ENCODE data around the gene HERC5. TPM values are rescaled to one million over a fixed set of nuclear protein-coding genes. Genes with fewer than 3 reads are reported as not detected.

HERC5 gene
- total RNA-seq, 1 experiment from 2014 or later, result 7.2 TPM

GRCh38 chr4:88549815-88550214, 92.9 kb downstream of the HERC5 start:
- intact Hi-C loops (cut with micrococcal nuclease), result no loop called here
- no peak for TF ChIP-seq SRF (IDR thresholded peaks at IDR 0.05; ENCODE audit: low read depth)
- no peak for TF ChIP-seq ATF3 (IDR thresholded peaks at IDR 0.05)
- no peak for TF ChIP-seq SIN3A (IDR thresholded peaks at IDR 0.05; ENCODE audit: low read depth)
- TF ChIP-seq YY1 (IDR thresholded peaks at IDR 0.05; ENCODE audit: extremely low read depth, insufficient replicate concordance, low read depth, low read length), result no peak
- TF ChIP-seq ZNF274 (IDR thresholded peaks at IDR 0.05; ENCODE audit: low read depth, low read length), result no peak
- no peak for TF ChIP-seq EZH2phosphoT487 (IDR thresholded peaks at IDR 0.05; ENCODE audit: borderline replicate concordance)
- no peak for TF ChIP-seq ZBTB33 (IDR thresholded peaks at IDR 0.05; ENCODE audit: extremely low read depth, insufficient replicate concordance, low read length)
- Histone ChIP-seq H3K27ac (ENCODE audit: low read depth, low read length) (no peak overlapping the region), H3K9me3 (ENCODE audit: control insufficient read depth in 1 of 2, insufficient read depth in 1 of 2, low read depth in 1 of 2, low read length in 2 of 2) (no peaks in the 10 kb centered on the region), H4K20me1 (ENCODE audit: insufficient read depth) (no peaks in the 10 kb centered on the region), H3K9ac (ENCODE audit: low read length) (no peak overlapping the region), H3K36me3 (ENCODE audit: control insufficient read depth in 1 of 2, insufficient read depth in 2 of 2, low read length in 2 of 2) (no peaks in the 10 kb centered on the region), H3K9me2 (ENCODE audit: insufficient read depth) (no peaks in the 10 kb centered on the region), H3K27me3 (ENCODE audit: insufficient read depth, low read length) (no peaks in the 10 kb centered on the region), H3K4me2 (ENCODE audit: low read length) (no peak overlapping the region), H3K4me1 (ENCODE audit: control insufficient read depth in 1 of 2, insufficient read depth in 2 of 2, low read length in 2 of 2) (no peaks in the 10 kb centered on the region), H2AFZ (ENCODE audit: low read depth, low read length, poor library complexity, severe bottlenecking) (no peak overlapping the region), H3K4me3 (replicated peaks in 1 of 2; ENCODE audit: low read depth in 1 of 2, low read length in 2 of 2) (no peak overlapping the region), H3K79me2 (ENCODE audit: insufficient read depth, low read length) (no peaks in the 10 kb centered on the region)
- DNase-seq (ENCODE audit: low read depth, low spot score) (no peak), ATAC-seq (no peak)
- RAD21 ChIA-PET (ENCODE audit: low non-redundant PET in 1 of 2, low total read pairs in 2 of 2, uncharacterized antibody in 2 of 2, unreplicated experiment in 2 of 2), result no interaction called here
- POLR2A ChIA-PET, result no interaction called here
- CTCF ChIA-PET, result no interaction called here
- no TSS peak for BruUV-seq (replicated peaks)

Other genes with a start within 250 kb of the HERC5 start
- 4.2 TPM for gene PPM1K, start 172.6 kb upstream of the HERC5 start, total RNA-seq (2021; ENCODE audit: unreplicated experiment)
- gene HERC6, start 78.3 kb upstream of the HERC5 start, total RNA-seq (2021; ENCODE audit: unreplicated experiment), result 4.9 TPM
- 50.9 TPM for gene PYURF, start 66.7 kb downstream of the HERC5 start, total RNA-seq (2021; ENCODE audit: unreplicated experiment)
- 10.8 TPM for gene HERC3, start 135.4 kb downstream of the HERC5 start, total RNA-seq (2021; ENCODE audit: unreplicated experiment)
- gene NAP1L5, start 240.7 kb downstream of the HERC5 start, total RNA-seq (2021; ENCODE audit: unreplicated experiment), result 1.8 TPM